Measurements from ENCODE around the gene GTF2A1.

The GTF2A1 gene

GRCh38 chr14:81148635-81149034, 72.1 kb downstream of the GTF2A1 start:
- Mint-ChIP-seq H3K4me1 (ENCODE audit: low read depth) (peaks cover 21% of the 10 kb centered on the region), H3K27me3 (ENCODE audit: low read depth) (no peaks in the 10 kb centered on the region), H3K9me3 (no peaks in the 10 kb centered on the region), H3K4me3 (no peak overlapping the region), H3K36me3 (ENCODE audit: low read depth) (no peaks in the 10 kb centered on the region), H3K27ac (no peak overlapping the region)

- H3K36me3 Mint-ChIP-seq (ENCODE audit: low read depth), result no peaks in the 10 kb centered on the region
- no peaks in the 10 kb centered on the region for H3K9me3 Mint-ChIP-seq
- no peaks in the 10 kb centered on the region for H3K27me3 Mint-ChIP-seq (ENCODE audit: low read depth)
- H3K4me3 Mint-ChIP-seq, result no peak overlapping the region
- peak overlapping the region; percentile 39 for H3K27ac Mint-ChIP-seq
- H3K4me1 Mint-ChIP-seq (ENCODE audit: low read depth), result peaks cover 16% of the 10 kb centered on the region
These were observed 73.4 kb downstream of the GTF2A1 start for GRCh38 chr14:81147140-81147897.

DNA sequence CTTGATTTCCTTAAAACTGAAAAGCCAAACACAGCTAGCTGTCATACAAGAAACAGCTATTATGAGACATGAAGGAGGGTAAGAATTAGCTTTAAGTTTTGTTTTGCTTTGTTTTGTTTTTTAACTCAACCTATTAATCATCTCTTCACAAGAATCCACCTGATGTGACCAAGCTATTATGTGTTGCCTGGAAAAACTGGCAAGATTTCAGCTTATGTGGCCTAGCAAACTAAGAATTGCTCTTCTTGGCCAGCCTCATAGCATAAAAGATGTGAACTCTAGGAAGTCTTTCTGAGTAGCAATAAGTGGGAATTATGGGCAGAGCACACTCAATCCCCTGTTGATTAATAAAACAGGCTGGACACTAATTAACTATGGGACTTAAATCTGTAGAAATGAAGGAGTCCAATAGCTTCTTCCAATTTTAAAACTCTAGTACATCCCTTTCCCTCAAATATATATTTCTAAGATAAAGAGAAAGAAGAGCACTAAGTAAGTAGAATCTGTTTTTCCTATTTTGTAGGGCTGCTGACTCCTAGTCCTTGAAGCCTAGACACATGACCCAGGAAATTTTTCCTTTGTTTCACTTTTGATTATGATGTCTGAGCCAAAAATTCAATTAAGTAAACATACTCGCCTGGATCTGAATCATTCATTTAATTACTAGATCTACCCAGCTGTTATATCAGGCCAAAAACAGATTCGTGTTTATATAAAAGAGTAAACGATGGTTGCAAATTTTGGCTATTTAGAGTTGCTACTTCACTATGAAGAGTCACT, 75.7 kb downstream of the GTF2A1 start:
- no peak overlapping the region for H3K4me3 Mint-ChIP-seq
- peaks cover 16% of the 10 kb centered on the region for H3K4me1 Mint-ChIP-seq (ENCODE audit: low read depth)
- H3K27me3 Mint-ChIP-seq (ENCODE audit: low read depth), result no peaks in the 10 kb centered on the region
- H3K9me3 Mint-ChIP-seq, result no peaks in the 10 kb centered on the region
- H3K36me3 Mint-ChIP-seq (ENCODE audit: low read depth), result no peaks in the 10 kb centered on the region
- H3K27ac Mint-ChIP-seq, result no peak overlapping the region

DNA sequence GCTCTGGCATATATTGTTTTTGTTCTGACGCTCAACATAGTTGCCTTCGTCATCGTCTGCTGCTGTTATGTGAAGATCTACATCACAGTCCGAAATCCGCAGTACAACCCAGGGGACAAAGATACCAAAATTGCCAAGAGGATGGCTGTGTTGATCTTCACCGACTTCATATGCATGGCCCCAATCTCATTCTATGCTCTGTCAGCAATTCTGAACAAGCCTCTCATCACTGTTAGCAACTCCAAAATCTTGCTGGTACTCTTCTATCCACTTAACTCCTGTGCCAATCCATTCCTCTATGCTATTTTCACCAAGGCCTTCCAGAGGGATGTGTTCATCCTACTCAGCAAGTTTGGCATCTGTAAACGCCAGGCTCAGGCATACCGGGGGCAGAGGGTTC, 77.0 kb downstream of the GTF2A1 start:
- H3K27me3 Mint-ChIP-seq (ENCODE audit: low read depth), result no peaks in the 10 kb centered on the region
- H3K4me3 Mint-ChIP-seq, result no peak overlapping the region
- peaks cover 16% of the 10 kb centered on the region for H3K4me1 Mint-ChIP-seq (ENCODE audit: low read depth)
- no peaks in the 10 kb centered on the region for H3K9me3 Mint-ChIP-seq
- no peak overlapping the region for H3K27ac Mint-ChIP-seq
- H3K36me3 Mint-ChIP-seq (ENCODE audit: low read depth), result no peaks in the 10 kb centered on the region

DNA sequence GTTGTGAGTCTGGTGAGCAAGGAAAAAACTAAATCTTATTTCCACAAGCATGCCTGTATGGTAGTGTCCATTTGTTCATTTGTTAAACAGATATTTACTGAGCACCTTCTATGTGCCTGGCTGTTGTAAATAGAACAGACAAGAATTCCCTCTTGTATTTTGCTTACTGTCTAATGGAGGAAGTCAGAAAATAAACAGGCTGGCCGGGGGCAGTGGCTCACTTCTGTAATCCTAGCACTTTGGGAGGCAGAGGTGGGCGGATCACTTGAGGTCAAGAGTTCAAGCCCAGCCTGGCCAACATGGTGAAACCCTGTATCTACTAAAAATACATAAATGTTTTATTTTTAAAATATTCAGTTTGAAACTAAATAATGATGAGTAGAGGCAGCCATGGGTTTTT, 79.3 kb downstream of the GTF2A1 start:
- Mint-ChIP-seq H3K4me1 (ENCODE audit: low read depth) (no peaks in the 10 kb centered on the region), H3K36me3 (ENCODE audit: low read depth) (no peaks in the 10 kb centered on the region), H3K27me3 (ENCODE audit: low read depth) (no peaks in the 10 kb centered on the region), H3K27ac (no peak overlapping the region), H3K9me3 (no peaks in the 10 kb centered on the region), H3K4me3 (no peak overlapping the region)

GRCh38 chr14:81138429-81138828, 82.3 kb downstream of the GTF2A1 start:
- Mint-ChIP-seq H3K27me3 (ENCODE audit: low read depth) (no peaks in the 10 kb centered on the region), H3K9me3 (no peaks in the 10 kb centered on the region), H3K4me1 (ENCODE audit: low read depth) (no peaks in the 10 kb centered on the region), H3K36me3 (ENCODE audit: low read depth) (no peaks in the 10 kb centered on the region), H3K27ac (no peak overlapping the region), H3K4me3 (no peak overlapping the region)

- Mint-ChIP-seq H3K4me1 (ENCODE audit: low read depth) (no peaks in the 10 kb centered on the region), H3K4me3 (no peak overlapping the region), H3K27ac (no peak overlapping the region), H3K9me3 (no peaks in the 10 kb centered on the region), H3K27me3 (ENCODE audit: low read depth) (no peaks in the 10 kb centered on the region), H3K36me3 (ENCODE audit: low read depth) (no peaks in the 10 kb centered on the region)
These were observed 83.4 kb downstream of the GTF2A1 start for GRCh38 chr14:81137316-81137715.

GRCh38 chr14:81133400-81133799, 87.4 kb downstream of the GTF2A1 start:
- Mint-ChIP-seq H3K36me3 (ENCODE audit: low read depth) (no peaks in the 10 kb centered on the region), H3K9me3 (no peaks in the 10 kb centered on the region), H3K4me3 (no peak overlapping the region), H3K27me3 (ENCODE audit: low read depth) (no peaks in the 10 kb centered on the region), H3K27ac (no peak overlapping the region), H3K4me1 (ENCODE audit: low read depth) (no peaks in the 10 kb centered on the region)

DNA sequence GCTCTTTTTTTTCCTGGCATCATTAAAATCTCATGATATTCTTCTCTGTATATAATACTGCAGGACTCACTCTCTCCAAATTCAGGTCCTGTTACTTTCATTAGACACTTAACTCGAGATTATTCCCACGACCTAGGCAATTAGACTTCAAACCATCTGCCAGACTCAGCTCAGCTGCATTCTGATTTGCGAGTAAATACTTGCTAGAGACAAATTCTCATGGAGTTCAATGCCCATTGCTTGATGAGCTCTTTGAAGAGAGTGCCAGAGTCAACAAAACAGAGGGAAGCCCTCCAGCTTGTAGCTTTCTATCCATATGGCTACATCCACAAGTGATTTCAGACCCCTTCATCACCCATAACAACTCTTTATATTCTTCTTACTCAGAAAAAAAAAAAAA, 88.3 kb downstream of the GTF2A1 start:
- Mint-ChIP-seq H3K27ac (no peak overlapping the region), H3K4me3 (no peak overlapping the region), H3K4me1 (ENCODE audit: low read depth) (no peaks in the 10 kb centered on the region), H3K36me3 (ENCODE audit: low read depth) (no peaks in the 10 kb centered on the region), H3K9me3 (no peaks in the 10 kb centered on the region), H3K27me3 (ENCODE audit: low read depth) (no peaks in the 10 kb centered on the region)

DNA sequence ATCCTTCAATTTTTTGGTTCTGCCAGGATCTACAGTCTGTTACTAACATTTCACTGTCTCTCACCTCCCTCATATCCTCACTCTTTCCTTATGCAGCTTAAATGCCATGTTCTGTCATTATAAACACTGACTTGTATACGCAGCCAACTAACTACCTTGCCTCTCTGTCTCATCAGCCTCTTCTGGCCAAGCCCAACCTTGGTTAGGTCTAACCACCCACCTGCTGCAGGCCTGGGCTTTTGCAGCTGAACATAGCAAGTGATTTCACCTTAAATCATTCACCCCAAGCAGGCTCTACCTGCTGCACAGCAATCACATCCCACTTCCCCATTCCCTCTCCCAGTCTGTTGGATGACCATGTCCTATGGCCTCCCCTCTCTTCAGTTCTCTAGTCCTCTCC, 91.5 kb downstream of the GTF2A1 start:
- no peak overlapping the region for H3K27ac Mint-ChIP-seq
- no peaks in the 10 kb centered on the region for H3K36me3 Mint-ChIP-seq (ENCODE audit: low read depth)
- H3K4me3 Mint-ChIP-seq, result no peak overlapping the region
- H3K4me1 Mint-ChIP-seq (ENCODE audit: low read depth), result no peaks in the 10 kb centered on the region
- H3K27me3 Mint-ChIP-seq (ENCODE audit: low read depth), result no peaks in the 10 kb centered on the region
- no peaks in the 10 kb centered on the region for H3K9me3 Mint-ChIP-seq

GRCh38 chr14:81127785-81128184, 93.0 kb downstream of the GTF2A1 start:
- H3K27me3 Mint-ChIP-seq (ENCODE audit: low read depth), result no peaks in the 10 kb centered on the region
- no peak overlapping the region for H3K27ac Mint-ChIP-seq
- no peak overlapping the region for H3K4me3 Mint-ChIP-seq
- H3K36me3 Mint-ChIP-seq (ENCODE audit: low read depth), result no peaks in the 10 kb centered on the region
- H3K4me1 Mint-ChIP-seq (ENCODE audit: low read depth), result no peaks in the 10 kb centered on the region
- no peaks in the 10 kb centered on the region for H3K9me3 Mint-ChIP-seq

GRCh38 chr14:81125536-81125935, 95.2 kb downstream of the GTF2A1 start:
- H3K9me3 Mint-ChIP-seq, result no peaks in the 10 kb centered on the region
- H3K36me3 Mint-ChIP-seq (ENCODE audit: low read depth), result no peaks in the 10 kb centered on the region
- H3K4me1 Mint-ChIP-seq (ENCODE audit: low read depth), result peaks cover 5% of the 10 kb centered on the region
- no peaks in the 10 kb centered on the region for H3K27me3 Mint-ChIP-seq (ENCODE audit: low read depth)
- no peak overlapping the region for H3K4me3 Mint-ChIP-seq
- H3K27ac Mint-ChIP-seq, result no peak overlapping the region

Data from T-helper 1 cell treated with Interleukin-12 subunit alpha and Interleukin-12 subunit beta and Interleukin-4 antibody, amounts not matched to agents 30 μg/mL and 1 μg/mL, for 36 hours (primary cell).